ENCODE data around the gene LMO1. TPM values are rescaled to one million over a fixed set of nuclear protein-coding genes. Genes with fewer than 3 reads are reported as not detected.

Gene LMO1
- total and polyA plus RNA-seq, 10 of the 15 experiments (the other 5 are each of a cell fraction or from before 2014, with no cell fraction given) = not detected

DNA sequence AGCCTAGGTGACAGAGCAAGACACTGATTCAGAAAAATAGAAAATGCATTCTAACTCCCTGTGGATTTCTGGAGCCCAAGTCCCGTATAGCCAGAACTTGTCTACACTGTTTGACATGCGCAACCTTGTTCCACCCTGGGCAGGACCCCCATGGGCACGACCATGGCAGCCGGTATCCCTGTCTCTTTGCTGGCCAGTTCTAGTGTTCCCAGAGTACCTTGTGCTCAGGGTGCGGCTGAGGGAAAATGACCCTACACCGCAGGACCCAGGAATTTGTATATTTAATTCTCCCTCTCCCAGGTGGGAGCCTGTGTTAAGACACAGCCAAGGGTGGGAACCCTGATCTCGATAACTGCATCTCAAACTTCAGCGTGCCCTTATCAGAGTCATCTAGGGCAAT lies 58.1 kb downstream of the LMO1 start:
- Histone ChIP-seq H3K9me3 (replicated peaks; ENCODE audit: control insufficient read depth, insufficient read depth, low read length) (no peaks in the 10 kb centered on the region), H3K9ac (ENCODE audit: control insufficient read depth, insufficient read depth, low read length) (no peak overlapping the region), H4K20me1 (ENCODE audit: control insufficient read depth, insufficient read depth) (no peaks in the 10 kb centered on the region), H3K79me2 (ENCODE audit: control insufficient read depth, insufficient read depth, low read length) (no peaks in the 10 kb centered on the region), H3K4me1 (ENCODE audit: control insufficient read depth, insufficient read depth, low read length) (peaks cover 4% of the 10 kb centered on the region; the same call in 1 of the 2 replicates), H3K27me3 (replicated peaks in 1 of 2; ENCODE audit: control insufficient read depth in 2 of 2, insufficient read depth in 2 of 2, low read length in 1 of 2) (peaks cover 0 to 3% of the 10 kb centered on the region in 2 experiments; a peak in 2 of 4 replicates), H3K4me2 (ENCODE audit: control insufficient read depth, insufficient read depth) (no peak overlapping the region), H3K36me3 (ENCODE audit: control insufficient read depth in 2 of 2, insufficient read depth in 2 of 2, low read length in 1 of 2) (no peaks in the 10 kb centered on the region), H2AFZ (ENCODE audit: control insufficient read depth, low read depth, low read length) (no peak overlapping the region), H3K27ac (ENCODE audit: control insufficient read depth, insufficient read depth) (no peak overlapping the region), H3K4me3 (no peak overlapping the region)
- intact Hi-C loops (cut with micrococcal nuclease; ENCODE audit: unreplicated experiment) = loop anchor here (10.0 kb wide), 1 partner anchor 171 kb away; no protein-coding TSS in a partner anchor
- ChIA-PET CTCF (interaction anchor here (1.7 to 8.7 kb wide), 3 partner anchors 11 to 389 kb away, joined by 3 to 132 read pairs (median 9); partner anchors contain the start of gene STK33), POLR2A (no interaction called here), RAD21 (ENCODE audit: unreplicated experiment) (no interaction called here), SMC1A (ENCODE audit: uncharacterized antibody, unreplicated experiment) (interaction anchor here (0.7 to 3.6 kb wide), 4 partner anchors 10 to 15 kb away, joined by 3 to 28 read pairs (median 6); no protein-coding TSS in a partner anchor)
- FAIRE-seq (no peak), DNase-seq (ENCODE audit: low read depth, low spot score) (no peak), ATAC-seq (no peak)
- in situ Hi-C loops (cut with MboI) = no loop called here
- TF ChIP-seq CBFB (IDR thresholded peaks at IDR 0.05; ENCODE audit: low read depth) = no peak
- TF ChIP-seq PAX8 (IDR thresholded peaks at IDR 0.05) = no peak
- TF ChIP-seq EGR1 (IDR thresholded peaks at IDR 0.05; ENCODE audit: borderline replicate concordance in 1 of 2, low read depth in 2 of 2, low read length in 2 of 2) = no peak
- TF ChIP-seq STAT1 (conservative IDR thresholded peaks at IDR 0.05) = no peak
- no peak for TF ChIP-seq E2F8 (IDR thresholded peaks at IDR 0.05; ENCODE audit: low read depth, partially characterized antibody)
- no TSS peak for BruUV-seq (replicated peaks)
- WGBS (ENCODE audit: insufficient coverage, insufficient replicate concordance, low lambda C conversion rate, missing lambda C conversion rate) = 53% methylated on average over 8 of the region's 8 CpGs

All from GM12878 (cell line).